HL-60 (cell line): ENCODE results near the gene ARHGAP10.

Source experiments
- POLR2AphosphoS5 ChIP-seq: IDR thresholded peaks from 2 replicates; pipeline ENCODE4 v1.6.1; 2012; ENCODE audit warnings: low read depth
- TF ChIP-seq, protein P1 (sequence below): IDR thresholded peaks from one replicate; pipeline ENCODE4 v1.5.1; 2011; ENCODE audit warnings: low read length, control low read depth, inconsistent platforms; ENCODE audit not compliant: insufficient read depth

DNA sequence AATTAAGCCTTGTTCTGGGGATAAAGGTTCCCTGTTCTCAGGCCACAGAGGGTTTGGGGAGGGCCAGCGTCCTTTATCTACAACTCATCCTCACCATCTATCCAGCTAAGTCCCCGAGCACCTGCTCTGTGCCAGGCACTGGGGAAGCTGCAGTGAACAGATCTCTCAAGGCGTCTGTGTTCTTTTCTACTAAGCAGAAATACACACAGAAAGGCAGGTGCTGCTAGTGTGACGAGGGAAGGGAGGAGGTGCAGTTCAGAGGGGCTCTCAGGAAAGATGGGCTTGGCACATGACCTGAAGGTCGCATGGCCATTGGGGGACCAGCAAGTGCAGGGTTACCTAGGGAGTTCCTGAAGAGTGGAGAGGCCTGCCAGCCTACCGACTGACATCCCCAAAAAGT is 358.1 kb downstream of the ARHGAP10 start:
- no peak for TF ChIP-seq POLR2AphosphoS5
- TF ChIP-seq, protein P1, sequence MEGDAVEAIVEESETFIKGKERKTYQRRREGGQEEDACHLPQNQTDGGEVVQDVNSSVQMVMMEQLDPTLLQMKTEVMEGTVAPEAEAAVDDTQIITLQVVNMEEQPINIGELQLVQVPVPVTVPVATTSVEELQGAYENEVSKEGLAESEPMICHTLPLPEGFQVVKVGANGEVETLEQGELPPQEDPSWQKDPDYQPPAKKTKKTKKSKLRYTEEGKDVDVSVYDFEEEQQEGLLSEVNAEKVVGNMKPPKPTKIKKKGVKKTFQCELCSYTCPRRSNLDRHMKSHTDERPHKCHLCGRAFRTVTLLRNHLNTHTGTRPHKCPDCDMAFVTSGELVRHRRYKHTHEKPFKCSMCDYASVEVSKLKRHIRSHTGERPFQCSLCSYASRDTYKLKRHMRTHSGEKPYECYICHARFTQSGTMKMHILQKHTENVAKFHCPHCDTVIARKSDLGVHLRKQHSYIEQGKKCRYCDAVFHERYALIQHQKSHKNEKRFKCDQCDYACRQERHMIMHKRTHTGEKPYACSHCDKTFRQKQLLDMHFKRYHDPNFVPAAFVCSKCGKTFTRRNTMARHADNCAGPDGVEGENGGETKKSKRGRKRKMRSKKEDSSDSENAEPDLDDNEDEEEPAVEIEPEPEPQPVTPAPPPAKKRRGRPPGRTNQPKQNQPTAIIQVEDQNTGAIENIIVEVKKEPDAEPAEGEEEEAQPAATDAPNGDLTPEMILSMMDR, result no peak
